NB4 (cell line): Measurements from ENCODE around the gene GAST.
A peak's percentile ranks its signal among the peaks of the same experiment; 100 is the strongest.

Experiments used
- DNase-seq: peaks from one replicate; pipeline ENCODE4 v3.0.0; 2010; ENCODE audit warnings: low read depth
- H3K4me3 ChIP-seq: one replicate; pipeline ENCODE4 v1.5.1; 2011; ENCODE audit warnings: mild to moderate bottlenecking, low read depth, low read length, moderate library complexity
- CTCF ChIP-seq: IDR thresholded peaks from one replicate; pipeline ENCODE4 v1.5.1; 2012; ENCODE audit warnings: low read depth, low read length
- MAX ChIP-seq: IDR thresholded peaks from 2 replicates; pipeline ENCODE4 v1.6.1; 2011; ENCODE audit warnings: low read depth, low read length
- MYC ChIP-seq: IDR thresholded peaks from 2 replicates; pipeline ENCODE4 v1.6.1; 2011; ENCODE audit warnings: low read depth, low read length
- POLR2A ChIP-seq: IDR thresholded peaks from 2 replicates; pipeline ENCODE4 v1.6.1; 2011; ENCODE audit warnings: mild to moderate bottlenecking; ENCODE audit not compliant: insufficient read length; ENCODE audit errors: extremely low read depth

The GAST gene

GRCh38 chr17:41678411-41678906 is 33.7 kb upstream of the GAST start:
- peak overlapping the region; percentile 52 for H3K4me3 ChIP-seq
- peak; percentile 63 for DNase-seq
- peak; percentile 45 for TF ChIP-seq POLR2A
- TF ChIP-seq MYC = no peak
- TF ChIP-seq MAX = no peak

DNA sequence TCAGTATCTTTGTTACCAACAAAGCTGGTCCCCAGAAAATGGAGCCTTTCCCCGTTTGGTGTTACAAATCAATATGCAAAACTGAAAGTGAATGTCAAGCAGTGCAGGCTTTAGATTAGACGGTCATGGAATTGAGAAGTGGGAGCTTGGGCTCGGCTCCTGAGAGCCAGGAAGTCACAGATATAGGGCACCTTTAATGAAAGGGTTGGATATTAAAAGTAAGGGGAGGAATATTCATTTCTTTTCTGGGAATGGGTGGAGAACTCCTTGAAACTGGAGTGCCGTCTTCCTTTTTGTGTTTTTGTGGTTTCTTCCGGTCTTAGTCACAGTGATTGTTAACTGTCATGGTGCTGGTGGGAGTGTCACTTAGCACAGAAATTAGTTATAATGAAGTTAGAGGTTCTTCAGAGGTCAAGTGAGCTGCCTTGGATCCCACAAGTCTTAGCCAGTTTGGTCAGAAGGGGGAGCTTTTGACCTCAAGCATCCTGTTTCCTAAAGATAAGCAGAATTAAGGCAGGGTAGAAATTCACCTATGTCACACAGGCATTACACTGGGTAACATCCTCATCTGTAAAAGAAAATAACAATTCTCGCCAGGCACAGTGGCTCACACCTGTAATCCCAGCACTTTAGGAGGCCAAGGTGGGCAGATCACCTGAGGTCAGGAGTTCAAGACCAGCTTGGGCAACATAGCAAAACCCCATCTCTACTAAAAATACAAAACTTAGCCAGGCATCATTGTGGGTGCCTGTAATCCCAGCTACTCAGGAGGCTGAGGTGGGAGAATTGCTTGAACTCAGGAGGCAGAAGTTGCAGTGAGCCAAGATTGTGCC is 33.0 kb upstream of the GAST start:
- peak overlapping the region; percentile 52 for H3K4me3 ChIP-seq
- peak; percentile 91 for DNase-seq
- peak; percentile 21; the same call in 1 of the 2 replicates for TF ChIP-seq MYC
- TF ChIP-seq MAX = no peak
- TF ChIP-seq CTCF = peak; percentile 41

GRCh38 chr17:41679740-41680425 is 32.2 kb upstream of the GAST start:
- no peak for TF ChIP-seq MAX
- TF ChIP-seq CTCF = no peak
- no peak for TF ChIP-seq POLR2A
- TF ChIP-seq MYC = no peak
- H3K4me3 ChIP-seq = no peak overlapping the region
- no peak for DNase-seq

DNA sequence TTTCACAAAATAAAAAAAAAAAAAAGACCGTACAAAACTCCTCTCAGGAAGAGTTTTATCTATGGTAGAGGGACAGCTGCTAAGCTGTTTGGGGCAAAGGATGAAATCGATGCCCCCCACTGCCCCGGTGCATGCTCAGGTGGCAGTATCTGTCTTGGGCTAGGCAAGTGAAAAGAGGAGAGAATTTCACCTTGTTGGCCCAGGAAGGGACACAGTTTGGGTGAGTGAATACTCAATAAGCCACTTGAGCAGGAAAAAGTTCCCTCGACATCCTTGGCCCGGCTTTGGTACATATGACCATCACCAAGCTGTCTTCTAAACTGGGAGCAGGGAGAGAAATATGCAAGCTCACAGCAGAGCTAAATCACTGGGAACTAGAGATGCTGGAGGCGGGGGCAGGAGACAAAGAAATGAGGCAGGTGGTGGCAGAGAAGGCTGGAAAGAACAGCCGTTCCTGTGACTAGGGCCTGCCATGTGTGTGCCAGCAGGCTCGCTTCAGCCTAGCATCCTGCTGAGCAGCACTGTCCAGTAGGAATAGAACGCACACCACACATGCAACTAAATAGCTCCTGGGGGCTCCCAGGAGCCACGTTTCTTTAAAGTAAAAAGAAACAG is 31.6 kb upstream of the GAST start:
- TF ChIP-seq MAX = no peak
- no peak for TF ChIP-seq POLR2A
- no peak for TF ChIP-seq MYC
- TF ChIP-seq CTCF = no peak
- no peak overlapping the region for H3K4me3 ChIP-seq
- no peak for DNase-seq

- no peak overlapping the region for H3K4me3 ChIP-seq
- TF ChIP-seq CTCF (no peak), POLR2A (no peak), MAX (no peak), MYC (no peak)
- no peak for DNase-seq
Measured at GRCh38 chr17:41681776-41682175, 30.4 kb upstream of the GAST start.

- DNase-seq = no peak
- H3K4me3 ChIP-seq = no peak overlapping the region
- TF ChIP-seq POLR2A = no peak
- no peak for TF ChIP-seq CTCF
- TF ChIP-seq MAX = no peak
- no peak for TF ChIP-seq MYC
Measured at GRCh38 chr17:41682631-41683030, 29.5 kb upstream of the GAST start.
